ENCODE measurements around the gene FRY. TPM values are rescaled to one million over a fixed set of nuclear protein-coding genes. Genes with fewer than 3 reads are reported as not detected.

Gene FRY
- total RNA-seq, 1 donor from 2014 or later, result 4.5 TPM

DNA sequence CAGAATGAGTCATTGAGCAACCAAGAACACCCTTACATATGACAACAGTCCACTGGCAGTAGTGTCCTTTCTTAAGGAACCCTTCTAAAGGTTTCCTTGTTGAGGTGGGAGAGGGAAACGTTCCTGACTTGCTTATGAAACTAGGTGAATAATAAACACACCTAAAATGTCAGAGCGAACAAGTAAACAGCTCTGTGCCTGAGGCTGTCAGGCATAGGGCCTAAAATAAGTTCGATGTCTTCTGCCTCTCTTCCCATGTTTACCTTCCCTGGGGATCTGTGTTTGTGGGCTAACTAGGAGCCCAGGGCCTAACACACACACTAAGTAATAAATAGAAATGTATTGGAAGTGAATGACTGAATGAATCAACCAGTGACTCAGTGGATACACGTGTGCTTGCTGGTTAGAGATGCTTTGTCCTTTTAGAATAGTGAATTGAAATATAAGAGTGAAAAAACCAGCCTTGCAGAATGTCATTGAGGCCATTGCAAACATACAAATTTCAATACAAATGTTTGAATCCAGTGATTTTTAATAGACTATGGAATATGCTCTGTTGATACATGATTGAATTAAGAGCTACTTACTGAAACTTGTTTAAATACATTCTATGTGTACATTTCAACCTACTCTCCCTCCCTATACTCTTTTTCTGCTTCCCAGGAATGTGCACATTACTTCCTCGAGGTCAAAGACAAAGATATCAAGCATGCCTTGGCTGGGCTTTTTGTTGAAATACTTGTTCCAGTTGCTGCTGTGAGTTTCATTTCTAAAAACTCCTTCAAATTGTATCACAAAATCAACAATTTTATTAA, 102.9 kb downstream of the FRY start:
- Mint-ChIP-seq H3K4me3 (ENCODE audit: unreplicated experiment) (no peak overlapping the region), H3K36me3 (ENCODE audit: low read depth, unreplicated experiment) (no peaks in the 10 kb centered on the region), H3K27ac (ENCODE audit: unreplicated experiment) (no peak overlapping the region), H3K4me1 (ENCODE audit: unreplicated experiment) (no peaks in the 10 kb centered on the region), H3K27me3 (ENCODE audit: unreplicated experiment) (peaks cover 1% of the 10 kb centered on the region), H3K9me3 (ENCODE audit: unreplicated experiment) (no peaks in the 10 kb centered on the region)
- no peak for TF ChIP-seq CTCF (IDR thresholded peaks at IDR 0.05; ENCODE audit: unreplicated experiment)
- no peak for DNase-seq (ENCODE audit: low spot score)

DNA sequence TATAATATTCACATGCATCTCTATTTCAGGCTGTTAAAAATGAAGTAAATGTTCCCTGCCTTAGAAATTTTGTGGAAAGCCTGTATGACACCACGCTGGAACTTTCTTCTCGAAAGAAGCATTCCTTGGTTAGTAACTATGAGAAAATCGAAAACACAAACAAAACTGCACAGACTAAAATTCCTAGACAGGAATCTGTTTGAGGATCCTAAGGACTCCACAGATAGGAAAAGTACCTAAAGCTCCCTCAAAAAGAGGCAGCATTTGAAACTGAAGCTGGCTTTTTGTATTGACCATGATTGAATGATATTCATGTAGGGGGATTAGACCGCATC, 103.4 kb downstream of the FRY start:
- H3K4me3 Mint-ChIP-seq (ENCODE audit: unreplicated experiment), result no peak overlapping the region
- DNase-seq (ENCODE audit: low spot score), result no peak
- H3K27me3 Mint-ChIP-seq (ENCODE audit: unreplicated experiment), result peaks cover 1% of the 10 kb centered on the region
- no peak overlapping the region for H3K27ac Mint-ChIP-seq (ENCODE audit: unreplicated experiment)
- no peaks in the 10 kb centered on the region for H3K9me3 Mint-ChIP-seq (ENCODE audit: unreplicated experiment)
- no peaks in the 10 kb centered on the region for H3K36me3 Mint-ChIP-seq (ENCODE audit: low read depth, unreplicated experiment)
- TF ChIP-seq CTCF (IDR thresholded peaks at IDR 0.05; ENCODE audit: unreplicated experiment), result no peak
- no peaks in the 10 kb centered on the region for H3K4me1 Mint-ChIP-seq (ENCODE audit: unreplicated experiment)

GRCh38 chr13:32135655-32136054, 104.1 kb downstream of the FRY start:
- TF ChIP-seq CTCF (IDR thresholded peaks at IDR 0.05; ENCODE audit: unreplicated experiment), result no peak
- no peaks in the 10 kb centered on the region for H3K36me3 Mint-ChIP-seq (ENCODE audit: low read depth, unreplicated experiment)
- no peaks in the 10 kb centered on the region for H3K4me1 Mint-ChIP-seq (ENCODE audit: unreplicated experiment)
- H3K27me3 Mint-ChIP-seq (ENCODE audit: unreplicated experiment), result peaks cover 1% of the 10 kb centered on the region
- no peak for DNase-seq (ENCODE audit: low spot score)
- no peaks in the 10 kb centered on the region for H3K9me3 Mint-ChIP-seq (ENCODE audit: unreplicated experiment)
- no peak overlapping the region for H3K27ac Mint-ChIP-seq (ENCODE audit: unreplicated experiment)
- H3K4me3 Mint-ChIP-seq (ENCODE audit: unreplicated experiment), result no peak overlapping the region

- H3K4me3 Mint-ChIP-seq (ENCODE audit: unreplicated experiment), result no peak overlapping the region
- no peak overlapping the region for H3K27ac Mint-ChIP-seq (ENCODE audit: unreplicated experiment)
- DNase-seq (ENCODE audit: low spot score), result no peak
- no peaks in the 10 kb centered on the region for H3K4me1 Mint-ChIP-seq (ENCODE audit: unreplicated experiment)
- H3K27me3 Mint-ChIP-seq (ENCODE audit: unreplicated experiment), result peaks cover 1% of the 10 kb centered on the region
- TF ChIP-seq CTCF (IDR thresholded peaks at IDR 0.05; ENCODE audit: unreplicated experiment), result no peak
- H3K9me3 Mint-ChIP-seq (ENCODE audit: unreplicated experiment), result no peaks in the 10 kb centered on the region
- H3K36me3 Mint-ChIP-seq (ENCODE audit: low read depth, unreplicated experiment), result no peaks in the 10 kb centered on the region
These were observed 104.5 kb downstream of the FRY start for GRCh38 chr13:32136061-32136460.

DNA sequence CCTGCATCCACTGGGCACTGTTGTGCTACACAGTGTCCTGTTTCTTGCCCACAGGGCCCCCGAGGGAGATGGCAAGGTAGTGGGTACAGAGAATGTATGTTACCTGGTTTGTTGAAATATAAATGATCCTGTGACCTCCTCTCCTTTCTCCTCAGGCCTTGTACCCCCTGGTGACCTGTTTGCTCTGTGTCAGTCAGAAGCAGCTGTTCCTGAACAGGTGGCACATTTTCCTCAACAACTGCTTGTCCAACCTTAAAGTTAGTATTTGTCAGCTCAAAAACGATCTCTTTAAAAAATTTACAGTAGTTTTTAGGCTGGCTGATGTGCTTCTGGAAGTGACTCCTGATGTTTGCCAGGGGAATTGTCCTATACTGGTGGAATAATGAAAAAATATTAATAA, 105.1 kb downstream of the FRY start:
- no peak for DNase-seq (ENCODE audit: low spot score)
- TF ChIP-seq CTCF (IDR thresholded peaks at IDR 0.05; ENCODE audit: unreplicated experiment), result no peak
- peaks cover 1% of the 10 kb centered on the region for H3K27me3 Mint-ChIP-seq (ENCODE audit: unreplicated experiment)
- H3K9me3 Mint-ChIP-seq (ENCODE audit: unreplicated experiment), result no peaks in the 10 kb centered on the region
- no peaks in the 10 kb centered on the region for H3K4me1 Mint-ChIP-seq (ENCODE audit: unreplicated experiment)
- H3K27ac Mint-ChIP-seq (ENCODE audit: unreplicated experiment), result no peak overlapping the region
- H3K36me3 Mint-ChIP-seq (ENCODE audit: low read depth, unreplicated experiment), result no peaks in the 10 kb centered on the region
- no peak overlapping the region for H3K4me3 Mint-ChIP-seq (ENCODE audit: unreplicated experiment)
